AG10803 (cell line): ENCODE data around the gene MTCH1.

Experiments
- DNase-seq: peaks from one replicate; pipeline ENCODE4 v3.0.0; 2010; ENCODE audit warnings: low read depth
- H3K4me3 ChIP-seq: 2 replicates; pipeline ENCODE4 v1.5.1; 2011; ENCODE audit warnings: mild to moderate bottlenecking, low read length, control low read depth
- TF ChIP-seq, protein P1 (sequence below): conservative IDR thresholded peaks from 2 replicates; pipeline ENCODE4 v1.5.1; 2011; ENCODE audit warnings: mild to moderate bottlenecking, low read length, control low read depth, inconsistent platforms

MTCH1 gene

DNA sequence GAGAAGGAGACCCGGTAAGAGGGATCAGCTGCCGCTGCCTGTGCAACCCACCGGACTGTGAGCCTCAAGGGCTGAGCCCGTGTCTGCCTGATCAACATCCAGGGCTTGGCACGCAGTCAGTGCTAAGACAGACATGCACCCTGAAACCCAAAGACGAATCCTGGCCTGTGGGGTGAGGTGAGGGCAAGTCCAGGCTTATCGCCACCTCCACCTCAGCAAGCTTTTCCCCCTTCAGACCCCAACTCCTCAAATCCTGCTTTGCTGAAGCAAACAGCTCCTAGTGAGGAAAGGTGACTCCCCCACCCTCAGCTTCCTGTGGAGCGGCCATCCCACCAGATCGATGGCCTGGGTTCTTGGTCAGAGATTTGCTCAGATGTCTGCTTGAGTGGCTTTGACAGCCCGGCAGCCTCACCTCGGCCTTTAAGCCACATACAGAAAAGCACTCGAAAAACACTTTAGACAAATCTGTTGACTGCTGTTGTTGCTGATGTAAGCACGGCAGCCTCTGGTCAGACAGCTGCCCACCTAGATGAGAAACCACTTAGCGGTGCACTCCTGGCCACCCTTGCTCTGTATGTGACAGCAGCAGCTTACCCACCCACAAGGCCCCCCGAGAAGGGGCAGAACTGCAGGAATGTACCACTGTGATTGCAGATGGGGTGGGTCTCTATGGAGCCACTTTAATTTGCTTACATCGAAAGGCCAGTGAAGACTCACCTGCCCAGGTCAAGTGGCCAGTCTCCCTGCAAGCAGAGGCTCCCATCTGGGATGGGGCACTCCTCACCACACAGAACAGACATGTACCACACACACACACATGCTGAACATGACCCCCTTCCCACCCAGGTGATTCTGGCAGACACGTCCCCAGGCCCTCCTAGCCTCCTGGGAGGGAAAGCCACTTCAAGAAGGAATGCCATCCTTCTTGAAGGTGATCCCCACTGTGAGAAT is 14.8 kb downstream of the MTCH1 start:
- TF ChIP-seq, protein P1, sequence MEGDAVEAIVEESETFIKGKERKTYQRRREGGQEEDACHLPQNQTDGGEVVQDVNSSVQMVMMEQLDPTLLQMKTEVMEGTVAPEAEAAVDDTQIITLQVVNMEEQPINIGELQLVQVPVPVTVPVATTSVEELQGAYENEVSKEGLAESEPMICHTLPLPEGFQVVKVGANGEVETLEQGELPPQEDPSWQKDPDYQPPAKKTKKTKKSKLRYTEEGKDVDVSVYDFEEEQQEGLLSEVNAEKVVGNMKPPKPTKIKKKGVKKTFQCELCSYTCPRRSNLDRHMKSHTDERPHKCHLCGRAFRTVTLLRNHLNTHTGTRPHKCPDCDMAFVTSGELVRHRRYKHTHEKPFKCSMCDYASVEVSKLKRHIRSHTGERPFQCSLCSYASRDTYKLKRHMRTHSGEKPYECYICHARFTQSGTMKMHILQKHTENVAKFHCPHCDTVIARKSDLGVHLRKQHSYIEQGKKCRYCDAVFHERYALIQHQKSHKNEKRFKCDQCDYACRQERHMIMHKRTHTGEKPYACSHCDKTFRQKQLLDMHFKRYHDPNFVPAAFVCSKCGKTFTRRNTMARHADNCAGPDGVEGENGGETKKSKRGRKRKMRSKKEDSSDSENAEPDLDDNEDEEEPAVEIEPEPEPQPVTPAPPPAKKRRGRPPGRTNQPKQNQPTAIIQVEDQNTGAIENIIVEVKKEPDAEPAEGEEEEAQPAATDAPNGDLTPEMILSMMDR: no peak
- no peak for DNase-seq
- H3K4me3 ChIP-seq: no peak overlapping the region

DNA sequence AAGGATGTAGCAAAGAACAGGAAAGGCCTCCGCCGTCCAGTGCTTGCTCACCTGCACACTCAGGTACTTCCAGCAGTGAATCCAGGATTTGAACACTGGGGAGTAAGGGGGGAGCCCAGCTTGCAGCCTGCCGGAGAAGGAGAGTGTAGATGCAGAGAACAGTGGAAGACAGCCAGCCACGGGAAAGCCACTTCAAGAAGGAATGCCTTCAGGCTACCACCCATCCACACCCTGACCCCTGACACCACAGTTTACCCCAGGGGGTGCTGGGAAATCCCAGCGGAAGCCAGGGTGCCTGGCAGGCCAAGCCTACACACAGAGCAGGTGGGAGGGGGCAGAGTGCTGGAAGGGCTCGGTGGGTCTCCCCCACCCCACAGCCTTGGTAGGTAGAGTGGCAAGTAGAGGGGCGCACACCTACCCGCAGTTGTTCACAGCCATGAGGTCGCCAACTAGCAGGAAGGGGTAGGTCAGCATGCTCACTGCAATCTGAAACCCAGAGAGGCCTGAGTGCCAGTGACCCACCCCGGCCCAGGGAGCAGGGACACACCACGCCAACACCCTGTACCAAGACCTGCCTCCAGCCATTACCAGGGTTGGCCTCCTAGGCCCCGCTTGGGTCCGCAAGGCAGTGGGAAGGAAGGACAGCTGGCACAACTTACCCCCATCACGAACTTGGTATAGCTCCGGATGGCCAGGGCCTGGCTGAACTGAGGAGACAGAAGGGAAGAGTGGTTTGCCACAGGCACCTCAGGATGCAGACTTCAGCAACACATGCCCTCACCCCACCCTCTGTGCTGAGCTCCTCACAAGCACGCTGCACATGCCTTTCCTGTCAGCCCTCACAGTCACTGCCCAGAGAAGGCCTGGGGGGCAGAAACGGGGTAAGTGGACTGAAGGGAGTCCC is 15.8 kb downstream of the MTCH1 start:
- H3K4me3 ChIP-seq: no peak overlapping the region
- no peak for DNase-seq

DNA sequence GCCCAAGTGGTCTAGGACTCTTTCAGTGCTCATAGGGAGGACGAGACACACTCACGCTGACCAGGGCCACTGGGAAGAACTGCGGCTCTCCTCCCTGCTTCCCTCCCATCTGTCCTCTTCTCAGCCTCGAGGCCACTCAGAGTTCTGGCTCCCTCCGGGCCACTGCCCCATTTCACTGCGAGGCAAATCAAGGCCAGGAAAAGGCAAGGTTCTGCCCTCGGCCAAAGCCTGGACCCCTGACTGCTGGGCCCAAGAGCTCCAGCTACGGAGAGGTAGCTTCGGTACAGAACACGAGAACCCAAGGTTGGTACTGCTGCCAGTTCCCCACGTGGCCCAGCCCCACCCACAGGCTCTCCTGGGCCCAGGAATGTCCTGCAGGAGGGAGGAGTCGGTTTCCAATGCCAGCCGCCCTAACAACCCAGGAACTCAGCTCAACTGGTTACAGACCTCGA is 16.7 kb downstream of the MTCH1 start:
- no peak overlapping the region for H3K4me3 ChIP-seq
- TF ChIP-seq, protein P1: no peak
- DNase-seq: no peak

More for the DNA sequence above, 15.8 kb downstream of the MTCH1 start:
- TF ChIP-seq, protein P1: no peak

DNA sequence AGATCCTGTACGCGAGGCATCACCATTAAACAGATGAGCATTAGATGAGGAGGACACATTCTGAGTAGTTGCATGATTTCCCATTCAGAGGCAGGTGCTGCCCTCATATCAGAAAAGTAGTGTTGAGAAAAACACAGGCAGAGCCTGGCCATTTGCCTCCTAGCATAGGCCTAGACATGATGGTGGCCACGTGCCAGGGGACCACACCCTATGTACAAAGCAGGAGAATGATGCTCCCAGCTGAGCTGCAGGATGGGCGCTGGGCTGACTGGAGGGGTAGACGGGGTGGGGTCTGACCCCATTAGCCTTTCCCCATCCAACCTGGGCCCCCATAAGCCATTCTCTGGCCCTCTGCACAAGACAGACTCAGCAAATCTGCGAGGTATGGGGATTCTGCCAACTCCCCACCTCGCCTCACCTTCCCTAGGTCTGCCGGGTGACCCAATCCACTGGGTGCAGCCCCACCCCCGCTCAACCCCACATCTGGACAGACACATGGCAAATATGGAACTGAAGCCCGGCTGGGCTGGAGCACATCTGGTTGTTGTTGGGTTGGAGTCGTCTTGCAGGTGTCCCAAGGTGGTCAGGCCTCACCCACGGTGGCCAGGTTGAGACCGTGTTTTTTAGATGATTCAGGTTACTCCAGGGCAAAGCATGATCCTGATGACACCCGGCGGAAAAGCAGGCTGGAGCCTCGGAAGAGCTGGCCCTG is 17.6 kb downstream of the MTCH1 start:
- H3K4me3 ChIP-seq: no peak overlapping the region
- no peak for DNase-seq
- TF ChIP-seq, protein P1: no peak

DNA sequence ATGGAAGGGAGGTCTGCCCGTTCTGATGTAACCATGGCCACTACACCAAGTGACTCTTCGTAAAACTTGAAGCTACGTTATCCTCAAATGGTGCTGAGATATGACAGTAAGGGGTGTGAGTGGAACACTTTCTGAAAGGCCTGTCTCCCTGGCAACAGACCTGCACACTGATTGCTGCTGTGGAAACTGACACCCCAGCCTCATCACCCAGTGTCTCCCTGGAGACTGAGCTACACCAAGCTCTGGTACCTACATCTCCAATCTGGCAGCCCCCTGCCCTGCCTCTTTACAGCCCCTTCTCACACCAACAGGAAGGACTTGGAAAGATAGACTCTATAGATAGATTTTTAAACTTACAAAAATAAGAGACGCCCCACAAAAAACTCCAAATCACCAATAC is 18.2 kb downstream of the MTCH1 start:
- DNase-seq: no peak
- no peak overlapping the region for H3K4me3 ChIP-seq
- TF ChIP-seq, protein P1: no peak

DNA sequence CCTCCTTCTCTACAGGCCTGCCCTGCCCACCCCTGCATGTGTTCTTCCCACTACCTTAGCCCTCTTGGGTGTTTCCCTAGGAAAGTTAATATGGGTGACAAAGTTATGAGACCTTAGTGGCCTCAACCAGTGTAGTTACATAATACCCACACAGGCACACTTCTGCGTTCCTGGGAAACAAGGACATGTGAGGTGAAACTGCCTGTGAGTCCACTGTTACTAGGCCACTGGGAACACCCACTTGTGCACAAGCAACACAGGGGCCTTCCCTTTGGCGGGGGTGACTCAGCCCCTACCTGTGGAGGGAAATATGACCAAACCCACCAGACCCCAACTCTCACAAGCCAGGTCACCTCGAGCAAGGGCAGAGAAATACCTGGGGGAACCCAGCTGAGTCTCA is 18.7 kb downstream of the MTCH1 start:
- no peak for DNase-seq
- H3K4me3 ChIP-seq: no peak overlapping the region
- TF ChIP-seq, protein P1: no peak
